ENCODE measurements around the gene RAB40C.

RAB40C gene

DNA sequence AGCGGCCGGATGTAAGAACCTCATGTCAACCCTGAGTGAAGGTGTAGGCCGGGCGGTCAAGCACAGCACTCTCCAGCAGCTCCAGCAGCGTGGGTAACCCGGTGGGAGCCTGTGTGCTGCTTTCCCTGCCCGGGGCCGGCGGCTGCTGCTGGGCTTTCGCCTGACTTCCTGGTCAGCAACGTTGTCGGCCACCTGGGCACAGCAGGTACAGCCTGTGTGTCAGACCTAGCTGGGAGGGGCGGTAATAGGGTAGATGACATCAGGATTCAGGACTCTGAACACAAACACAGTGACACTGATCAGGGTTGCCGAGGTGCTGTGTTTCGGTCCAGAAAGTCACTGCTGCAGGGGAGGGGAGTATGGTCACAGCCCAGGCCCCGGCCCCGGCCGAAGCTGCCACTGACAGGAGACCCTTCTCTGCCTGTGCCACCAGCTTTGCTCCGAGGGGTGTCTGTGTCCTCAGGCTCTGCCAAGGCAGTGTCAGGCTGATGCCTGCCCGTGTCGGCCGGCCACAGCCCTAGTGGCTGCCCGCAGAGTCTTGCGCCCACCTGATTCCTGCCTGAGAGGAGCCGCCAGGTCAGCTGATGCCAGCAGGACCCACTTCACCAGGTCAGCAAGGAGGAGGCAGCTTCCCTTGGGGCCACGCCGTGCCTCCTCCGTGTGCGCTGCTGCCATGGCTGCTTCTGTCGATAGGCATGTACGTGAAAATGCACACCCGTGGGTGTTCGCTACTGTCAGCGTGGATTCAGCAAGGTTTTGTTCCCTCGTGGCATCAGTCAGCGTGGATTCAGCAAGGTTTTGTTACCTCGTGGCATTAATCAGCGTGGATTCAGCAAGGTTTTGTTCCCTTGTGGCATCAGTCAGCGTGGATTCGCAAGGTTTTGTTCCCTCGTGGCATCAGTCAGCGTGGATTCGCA is 9.2 kb downstream of the RAB40C start:
- Mint-ChIP-seq H3K36me3 (ENCODE audit: low read depth) (peaks cover 30% of the 10 kb centered on the region), H3K27me3 (no peaks in the 10 kb centered on the region), H3K9me3 (no peaks in the 10 kb centered on the region), H3K4me1 (ENCODE audit: low read depth) (peaks cover 21% of the 10 kb centered on the region), H3K4me3 (no peak overlapping the region), H3K27ac (no peak overlapping the region)
- DNase-seq = no peak

DNA sequence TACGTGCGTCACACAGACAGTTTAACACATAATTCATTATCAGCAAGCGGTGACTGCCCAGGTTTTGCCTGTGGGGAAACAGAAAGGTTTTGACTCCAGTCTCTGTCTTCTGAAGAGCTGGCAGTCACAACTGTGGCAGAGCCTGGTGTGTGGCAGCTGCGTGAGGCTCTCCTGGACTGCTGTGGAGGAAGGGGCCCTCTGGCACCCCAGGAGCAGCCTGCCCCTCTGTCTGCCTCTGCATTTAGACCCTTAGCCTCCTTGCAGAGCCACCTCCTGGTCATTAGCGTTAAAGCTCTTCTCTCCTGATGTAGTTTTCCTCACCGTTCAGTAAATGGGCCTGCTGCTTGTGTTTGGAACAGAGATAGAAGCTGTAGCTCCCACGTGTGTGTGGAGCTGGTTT is 10.9 kb downstream of the RAB40C start:
- Mint-ChIP-seq H3K27ac (no peak overlapping the region), H3K27me3 (no peaks in the 10 kb centered on the region), H3K9me3 (no peaks in the 10 kb centered on the region), H3K4me3 (no peak overlapping the region), H3K36me3 (ENCODE audit: low read depth) (peaks cover 33% of the 10 kb centered on the region), H3K4me1 (ENCODE audit: low read depth) (peaks cover 21% of the 10 kb centered on the region)
- no peak for DNase-seq

DNA sequence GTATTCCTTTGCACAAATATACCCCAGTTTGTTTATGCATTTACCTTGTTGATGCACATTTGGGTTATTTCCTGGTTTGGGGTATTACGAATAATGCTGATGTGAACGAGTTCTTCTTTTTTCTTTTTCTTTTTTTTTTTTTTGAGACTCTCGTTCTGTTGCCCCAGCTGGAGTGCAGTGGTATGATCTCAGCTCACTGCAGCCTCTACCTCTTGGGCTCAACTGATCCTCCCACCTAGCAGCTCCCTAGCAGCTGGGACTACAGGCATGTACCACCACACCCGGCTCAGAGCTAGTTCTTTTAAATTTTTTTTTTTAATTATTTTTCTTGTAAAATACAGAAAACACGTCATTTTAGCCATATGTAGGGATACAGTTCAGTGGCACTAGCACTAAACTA is 14.1 kb downstream of the RAB40C start:
- peaks cover 14% of the 10 kb centered on the region for H3K36me3 Mint-ChIP-seq (ENCODE audit: low read depth)
- H3K9me3 Mint-ChIP-seq = no peaks in the 10 kb centered on the region
- H3K27me3 Mint-ChIP-seq = no peaks in the 10 kb centered on the region
- H3K4me1 Mint-ChIP-seq (ENCODE audit: low read depth) = peaks cover 26% of the 10 kb centered on the region
- no peak overlapping the region for H3K27ac Mint-ChIP-seq
- no peak overlapping the region for H3K4me3 Mint-ChIP-seq
- DNase-seq = no peak

DNA sequence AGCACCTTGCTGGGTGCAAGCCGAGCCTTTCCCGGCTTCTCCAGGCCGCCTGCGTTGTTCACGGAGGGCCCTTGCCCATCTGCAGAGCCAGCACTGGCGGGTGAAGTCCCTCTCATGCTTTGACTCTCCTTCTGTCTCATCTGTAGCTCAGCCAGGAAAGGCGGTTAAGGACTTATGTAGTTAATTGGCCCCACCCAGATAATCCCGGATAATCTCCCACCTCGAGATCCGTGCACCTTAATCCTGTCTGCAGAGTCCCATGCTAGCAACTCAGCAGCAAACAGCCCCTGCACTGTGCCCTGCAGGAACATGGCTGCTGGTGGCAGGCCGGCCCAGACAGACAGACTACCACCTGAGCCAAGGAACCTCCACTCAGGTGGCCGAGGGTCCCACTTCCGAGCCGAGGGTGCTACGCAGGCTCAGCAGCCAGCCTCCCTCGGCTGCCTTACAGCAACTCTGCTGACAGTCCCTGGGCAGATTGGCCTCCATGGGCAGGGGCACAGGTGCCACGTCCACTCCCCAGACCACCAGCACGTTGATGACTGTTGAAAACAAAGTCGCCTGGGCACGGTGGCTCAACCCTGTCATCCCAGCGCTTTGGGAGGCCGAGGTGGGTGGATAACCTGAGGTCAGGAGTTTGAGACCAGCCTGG is 16.9 kb downstream of the RAB40C start:
- Mint-ChIP-seq H3K36me3 (ENCODE audit: low read depth) (peaks cover 3% of the 10 kb centered on the region), H3K27ac (no peak overlapping the region), H3K9me3 (no peaks in the 10 kb centered on the region), H3K27me3 (no peaks in the 10 kb centered on the region), H3K4me1 (ENCODE audit: low read depth) (peaks cover 31% of the 10 kb centered on the region), H3K4me3 (no peak overlapping the region)
- DNase-seq = no peak

DNA sequence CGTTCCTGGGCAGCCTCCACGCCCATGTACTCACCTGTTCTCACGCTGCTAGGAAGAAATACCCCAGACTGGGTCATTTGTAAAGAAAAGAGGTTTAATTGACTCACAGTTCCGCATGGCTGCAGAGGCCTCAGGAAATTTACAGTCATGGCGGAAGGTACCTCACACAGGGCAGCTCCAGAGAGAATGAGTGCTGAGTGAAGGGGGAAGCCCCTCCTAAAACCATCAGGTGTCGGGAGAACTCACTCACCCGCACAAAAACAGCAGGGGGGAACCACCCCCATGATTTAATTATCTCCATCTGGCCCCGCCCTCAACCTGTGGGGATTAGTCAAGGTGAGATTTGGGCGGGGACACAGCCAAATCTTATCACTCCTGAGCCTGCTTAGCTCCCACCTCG is 18.2 kb downstream of the RAB40C start:
- Mint-ChIP-seq H3K27ac (peak overlapping the region; percentile 89), H3K4me3 (no peak overlapping the region), H3K4me1 (ENCODE audit: low read depth) (peaks cover 28% of the 10 kb centered on the region), H3K27me3 (no peaks in the 10 kb centered on the region), H3K9me3 (no peaks in the 10 kb centered on the region), H3K36me3 (ENCODE audit: low read depth) (peaks cover 3% of the 10 kb centered on the region)
- peak; percentile 45 for DNase-seq

DNA sequence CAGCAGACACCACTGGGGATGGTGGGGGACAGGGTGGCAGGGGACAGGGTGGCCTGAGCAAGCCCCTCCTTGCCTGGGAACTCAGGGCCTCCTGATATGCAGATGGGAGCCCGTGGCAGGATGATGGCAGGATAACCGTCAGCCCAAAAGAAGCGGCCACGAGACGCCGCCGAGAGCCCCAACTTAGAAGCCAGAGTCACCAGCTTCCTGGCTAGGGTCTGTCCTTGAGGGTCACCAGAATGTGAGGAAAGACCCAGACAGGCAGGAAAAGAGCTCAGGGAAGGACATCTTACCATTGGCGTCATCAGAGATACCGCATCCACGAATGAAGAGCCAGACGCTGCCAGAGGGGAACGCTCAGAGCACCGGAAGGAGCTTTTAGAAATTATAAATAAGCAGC is 19.4 kb downstream of the RAB40C start:
- H3K27ac Mint-ChIP-seq = peak overlapping the region; percentile 7
- no peaks in the 10 kb centered on the region for H3K9me3 Mint-ChIP-seq
- H3K36me3 Mint-ChIP-seq (ENCODE audit: low read depth) = peaks cover 3% of the 10 kb centered on the region
- no peak overlapping the region for H3K4me3 Mint-ChIP-seq
- H3K4me1 Mint-ChIP-seq (ENCODE audit: low read depth) = peaks cover 22% of the 10 kb centered on the region
- no peaks in the 10 kb centered on the region for H3K27me3 Mint-ChIP-seq
- DNase-seq = no peak

GRCh38 chr16:609984-610383 is 20.1 kb downstream of the RAB40C start:
- no peak for DNase-seq
- Mint-ChIP-seq H3K27ac (peak overlapping the region; percentile 7), H3K4me3 (no peak overlapping the region), H3K4me1 (ENCODE audit: low read depth) (peaks cover 20% of the 10 kb centered on the region), H3K27me3 (no peaks in the 10 kb centered on the region), H3K36me3 (ENCODE audit: low read depth) (peaks cover 4% of the 10 kb centered on the region), H3K9me3 (no peaks in the 10 kb centered on the region)

DNA sequence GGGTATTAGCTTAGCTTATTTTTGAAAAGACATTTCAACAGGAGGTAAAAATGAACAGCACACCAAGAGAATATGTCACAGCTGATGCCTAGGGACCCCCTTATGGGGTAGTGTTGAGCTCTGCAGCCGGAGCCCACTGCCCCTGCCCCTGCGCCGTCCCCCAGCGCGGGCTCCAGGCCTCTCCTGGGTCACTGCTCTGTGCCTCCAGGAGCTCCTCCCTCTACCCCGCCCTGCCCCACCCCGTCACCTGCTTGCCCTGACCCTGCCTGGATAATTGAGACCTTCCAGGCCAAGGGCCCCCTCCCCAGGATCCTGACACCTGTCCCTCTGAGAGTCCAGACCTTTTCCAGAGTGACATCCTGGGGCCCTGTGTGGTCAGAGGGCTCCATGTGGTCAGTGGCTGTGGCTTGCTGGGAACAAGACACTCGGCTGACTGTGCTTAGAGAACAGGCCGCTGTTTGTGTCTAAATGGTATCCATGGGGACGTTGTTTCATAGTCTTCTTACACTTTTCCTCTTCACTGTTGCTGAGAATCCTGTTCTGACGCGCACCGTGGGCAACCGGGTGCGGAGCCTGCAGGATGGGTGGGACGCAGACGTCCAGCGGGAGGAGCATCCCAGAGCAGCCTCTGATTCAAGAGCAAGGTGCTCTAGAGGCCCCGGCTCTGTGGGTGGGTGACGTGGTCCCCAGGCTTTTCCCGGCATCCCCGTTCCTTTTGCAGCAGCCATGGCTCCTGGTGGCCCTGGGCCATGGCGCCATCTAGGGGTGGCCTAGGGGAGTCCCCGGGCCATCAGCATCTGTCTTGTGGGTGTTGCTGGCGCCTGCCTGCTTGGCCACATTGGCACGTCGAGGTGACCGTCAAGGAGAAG is 20.9 kb downstream of the RAB40C start:
- Mint-ChIP-seq H3K27ac (peak overlapping the region; percentile 72), H3K4me3 (no peak overlapping the region), H3K4me1 (ENCODE audit: low read depth) (peaks cover 17% of the 10 kb centered on the region), H3K9me3 (no peaks in the 10 kb centered on the region), H3K36me3 (ENCODE audit: low read depth) (peaks cover 2% of the 10 kb centered on the region), H3K27me3 (no peaks in the 10 kb centered on the region)
- DNase-seq = peak; percentile 77

DNA sequence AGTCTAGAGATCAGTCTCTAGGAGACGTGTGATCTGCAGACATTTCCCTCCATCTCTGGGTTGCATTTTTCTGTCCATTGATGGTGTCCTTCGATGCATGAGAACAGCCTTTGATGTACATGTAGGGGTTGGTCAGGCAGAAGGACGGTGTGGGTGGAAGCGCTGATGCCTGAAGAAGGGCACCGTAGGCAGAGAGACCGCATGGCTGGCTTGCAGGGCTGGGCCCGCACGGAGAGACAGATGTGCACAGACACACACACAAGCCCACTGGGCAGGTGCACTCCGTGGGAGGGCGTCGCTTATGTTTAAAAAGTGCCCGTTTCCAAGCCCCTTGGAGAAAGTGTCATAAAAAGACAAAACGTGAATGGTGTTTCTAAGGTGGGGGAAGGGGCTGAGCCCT is 25.3 kb downstream of the RAB40C start:
- Mint-ChIP-seq H3K9me3 (no peaks in the 10 kb centered on the region), H3K4me1 (ENCODE audit: low read depth) (peaks cover 8% of the 10 kb centered on the region), H3K36me3 (ENCODE audit: low read depth) (peaks cover 2% of the 10 kb centered on the region), H3K4me3 (no peak overlapping the region), H3K27ac (no peak overlapping the region), H3K27me3 (no peaks in the 10 kb centered on the region)
- no peak for DNase-seq

DNA sequence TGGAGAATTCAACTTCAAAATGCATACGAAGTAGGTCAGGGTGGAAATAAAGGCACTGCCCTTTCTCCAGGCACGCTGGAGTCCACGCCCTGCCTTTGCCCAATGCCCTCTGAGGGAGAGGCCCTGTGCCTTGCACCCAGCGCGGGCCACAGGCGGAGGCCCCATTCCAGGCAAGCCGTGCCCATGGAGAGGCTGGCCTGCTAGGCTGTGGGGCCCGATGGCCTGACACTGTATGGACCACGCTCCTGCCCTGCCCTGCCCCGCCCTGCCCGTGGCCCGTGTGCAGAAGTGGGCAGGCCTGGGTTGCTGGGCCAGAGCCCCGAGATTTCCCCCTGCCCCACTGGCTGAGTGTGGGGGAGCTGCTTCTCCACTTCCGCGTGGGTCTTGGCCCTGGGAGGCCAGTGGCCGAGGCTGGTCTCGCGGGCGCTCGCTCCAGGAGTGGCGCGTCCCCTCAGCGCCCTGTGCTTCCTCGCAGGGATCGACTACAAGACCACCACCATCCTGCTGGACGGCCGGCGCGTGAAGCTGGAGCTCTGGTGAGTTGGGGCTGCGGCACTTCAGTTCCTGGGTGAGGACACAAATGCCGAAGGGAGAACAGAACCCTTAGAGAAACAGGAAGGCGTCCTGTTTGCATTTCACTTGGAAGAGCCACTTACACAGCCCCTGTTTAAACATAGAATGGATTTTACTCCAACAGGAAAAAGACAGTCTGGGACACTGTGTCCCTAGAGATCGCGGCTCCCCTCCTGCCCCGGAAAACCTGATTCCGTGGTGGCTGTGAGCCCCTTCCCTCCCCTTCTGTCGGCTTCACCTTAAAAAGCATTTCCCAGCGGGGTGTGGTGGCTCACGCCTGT is 27.1 kb downstream of the RAB40C start:
- DNase-seq = no peak
- H3K4me1 Mint-ChIP-seq (ENCODE audit: low read depth) = no peaks in the 10 kb centered on the region
- peaks cover 2% of the 10 kb centered on the region for H3K36me3 Mint-ChIP-seq (ENCODE audit: low read depth)
- H3K27me3 Mint-ChIP-seq = no peaks in the 10 kb centered on the region
- H3K27ac Mint-ChIP-seq = no peak overlapping the region
- H3K4me3 Mint-ChIP-seq = no peak overlapping the region
- H3K9me3 Mint-ChIP-seq = no peaks in the 10 kb centered on the region

DNA sequence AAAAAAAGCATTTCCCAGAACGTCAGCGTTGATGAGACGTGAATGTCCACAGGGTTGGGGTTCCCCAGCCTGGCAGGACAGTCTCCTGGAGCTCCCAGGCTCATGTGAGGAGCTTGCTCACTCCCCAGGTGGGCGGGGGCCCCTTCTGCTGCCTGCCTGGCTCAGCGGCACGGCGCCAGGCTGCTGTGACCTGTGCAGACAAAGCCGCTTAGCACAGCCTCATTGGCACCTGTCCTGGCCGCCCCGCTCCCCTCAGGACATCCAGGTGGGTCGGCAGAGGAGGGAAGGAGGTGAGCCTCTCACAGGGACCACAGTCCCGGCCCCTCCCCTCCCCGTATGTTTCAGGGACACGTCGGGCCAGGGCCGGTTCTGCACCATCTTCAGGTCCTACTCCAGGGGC is 28.0 kb downstream of the RAB40C start:
- no peak for DNase-seq
- no peak overlapping the region for H3K27ac Mint-ChIP-seq
- no peak overlapping the region for H3K4me3 Mint-ChIP-seq
- H3K36me3 Mint-ChIP-seq (ENCODE audit: low read depth) = peaks cover 2% of the 10 kb centered on the region
- H3K9me3 Mint-ChIP-seq = no peaks in the 10 kb centered on the region
- H3K27me3 Mint-ChIP-seq = no peaks in the 10 kb centered on the region
- H3K4me1 Mint-ChIP-seq (ENCODE audit: low read depth) = no peaks in the 10 kb centered on the region

GRCh38 chr16:619476-620100 is 29.7 kb downstream of the RAB40C start:
- H3K27ac Mint-ChIP-seq = no peak overlapping the region
- DNase-seq = no peak
- peaks cover 2% of the 10 kb centered on the region for H3K36me3 Mint-ChIP-seq (ENCODE audit: low read depth)
- H3K4me1 Mint-ChIP-seq (ENCODE audit: low read depth) = no peaks in the 10 kb centered on the region
- no peaks in the 10 kb centered on the region for H3K9me3 Mint-ChIP-seq
- no peaks in the 10 kb centered on the region for H3K27me3 Mint-ChIP-seq
- H3K4me3 Mint-ChIP-seq = no peak overlapping the region

- DNase-seq = no peak
- Mint-ChIP-seq H3K36me3 (ENCODE audit: low read depth) (peaks cover 2% of the 10 kb centered on the region), H3K27me3 (no peaks in the 10 kb centered on the region), H3K27ac (no peak overlapping the region), H3K9me3 (no peaks in the 10 kb centered on the region), H3K4me3 (no peak overlapping the region), H3K4me1 (ENCODE audit: low read depth) (no peaks in the 10 kb centered on the region)
These were observed 31.0 kb downstream of the RAB40C start for GRCh38 chr16:620700-621525.

Measured in activated T-cell treated with anti-CD3 and anti-CD28 coated beads, Interleukin-2, amount 50 U/mL, for 24 hours (primary cell).